GM12878 (cell line): Measurements from ENCODE around the gene GPR17. TPM values are rescaled to one million over a fixed set of nuclear protein-coding genes. Genes with fewer than 3 reads are reported as not detected.

Source experiments
- ATAC-seq: fragments of 200-7000 bp; cut with Tn5 transposase; 3 replicates; pipeline ENCODE4 v1.9.1; 2020; ENCODE audit warnings: mild to moderate bottlenecking, moderate library complexity
- BruUV-seq: library from RNA; stranded (reverse); fragments of 400-500 nt; replicated peaks from 2 replicates; lab custom pipeline; 2021; lab: Mats Ljungman, UMichigan
- CTCF ChIA-PET: fragments of 300-600 bp; sonication (Branson Sonifier 250); formaldehyde crosslinking; extraction: SDS; loops from one replicate; lab custom pipeline; 2021; ENCODE audit warnings: inconsistent platforms; lab: Yijun Ruan, JAX
- POLR2A ChIA-PET: fragments of 350-600 bp; formaldehyde crosslinking; extraction: SDS; loops from one replicate; lab custom pipeline; 2021; ENCODE audit warnings: inconsistent platforms; lab: Charles Lee
- RAD21 ChIA-PET: fragments of 300-600 bp; sonication (Branson Sonifier 250); formaldehyde crosslinking; loops from one replicate; lab custom pipeline; 2023; ENCODE audit warnings: antibody characterized with exemption; ENCODE audit not compliant: unreplicated experiment; lab: Charles Lee
- SMC1A ChIA-PET: fragments of 300-600 bp; sonication (Branson Sonifier 250); formaldehyde crosslinking; loops from one replicate; lab custom pipeline; 2023; ENCODE audit not compliant: unreplicated experiment, uncharacterized antibody; lab: Charles Lee
- DNase-seq: peaks from one replicate; pipeline ENCODE4 v3.0.0-alpha.2; 2011; ENCODE audit warnings: low read depth, low spot score
- FAIRE-seq: peaks from 3 replicates; lab custom pipeline; 2011; peaks lifted over from hg19 to GRCh38; lab: Jason Lieb, UNC
- H2AFZ ChIP-seq: 2 replicates; pipeline ENCODE4 v1.6.0; 2011; ENCODE audit warnings: low read depth, low read length, control low read depth; ENCODE audit not compliant: control insufficient read depth
- H3K27ac ChIP-seq: 2 replicates; pipeline ENCODE4 v1.5.1; 2011; ENCODE audit warnings: control low read depth; ENCODE audit not compliant: control insufficient read depth, insufficient read depth
- H3K27me3 ChIP-seq, 2 experiments: replicated peaks in 1 of 2; 2 replicates each; pipeline versions ENCODE4 v1.6.0 to v1.6.1; 2011; ENCODE audit warnings: low read length in 1 of 2; ENCODE audit not compliant: control insufficient read depth in 2 of 2, insufficient read depth in 2 of 2
- H3K36me3 ChIP-seq, 2 experiments: 2 replicates each; pipeline ENCODE4 v1.5.1; 2011; ENCODE audit warnings: low read length in 1 of 2; ENCODE audit not compliant: control insufficient read depth in 2 of 2, insufficient read depth in 2 of 2
- H3K4me1 ChIP-seq: 2 replicates; pipeline ENCODE4 v1.6.1; 2011; ENCODE audit warnings: mild to moderate bottlenecking, low read length, moderate library complexity, mixed read lengths; ENCODE audit not compliant: control insufficient read depth, insufficient read depth
- H3K4me2 ChIP-seq: 2 replicates; pipeline ENCODE4 v1.6.0; 2011; ENCODE audit warnings: control low read depth; ENCODE audit not compliant: control insufficient read depth, insufficient read depth
- H3K4me3 ChIP-seq: fragments of 200-600 bp; sonication (generic); 2 replicates; pipeline ENCODE4 v1.5.1; 2016
- H3K79me2 ChIP-seq: 2 replicates; pipeline ENCODE4 v1.6.0; 2011; ENCODE audit warnings: low read length; ENCODE audit not compliant: control insufficient read depth, insufficient read depth
- H3K9ac ChIP-seq: 2 replicates; pipeline ENCODE4 v1.8.0; 2011; ENCODE audit warnings: low read length, control low read depth, mixed read lengths; ENCODE audit not compliant: control insufficient read depth, insufficient read depth
- H3K9me3 ChIP-seq: replicated peaks from 3 replicates; pipeline ENCODE4 v1.5.1; 2011; ENCODE audit warnings: mild to moderate bottlenecking, low read length; ENCODE audit not compliant: control insufficient read depth, insufficient read depth
- H4K20me1 ChIP-seq: 2 replicates; pipeline ENCODE4 v1.6.0; 2011; ENCODE audit not compliant: control insufficient read depth, insufficient read depth
- ATF3 ChIP-seq: IDR thresholded peaks from 2 replicates; pipeline ENCODE4 v1.6.1; 2011; ENCODE audit warnings: low read depth, mild to moderate bottlenecking, low read length, moderate library complexity, borderline replicate concordance; ENCODE audit errors: extremely low read depth
- ATF7 ChIP-seq: fragments of 450-650 bp; IDR thresholded peaks from 2 replicates; pipeline ENCODE4 v1.6.1; 2016; ENCODE audit warnings: low read depth, mild to moderate bottlenecking
- BACH1 ChIP-seq: fragments of 450-650 bp; IDR thresholded peaks from 2 replicates; pipeline ENCODE4 v1.6.1; 2017; ENCODE audit warnings: mild to moderate bottlenecking, borderline replicate concordance
- BCL3 ChIP-seq: IDR thresholded peaks from 2 replicates; pipeline ENCODE4 v1.6.1; 2011; ENCODE audit warnings: borderline replicate concordance, low read depth, mild to moderate bottlenecking, moderate library complexity, low read length; ENCODE audit not compliant: insufficient read depth, poor library complexity, severe bottlenecking
- CHD2 ChIP-seq: IDR thresholded peaks from 2 replicates; pipeline ENCODE4 v1.6.1; 2011; ENCODE audit warnings: low read depth, low read length, improper control_type of control experiment, borderline replicate concordance
- EED ChIP-seq: sonication (generic); IDR thresholded peaks from 2 replicates; pipeline ENCODE4 v1.6.1; 2016; ENCODE audit warnings: antibody characterized with exemption, low read depth
- FOXM1 ChIP-seq: IDR thresholded peaks from 2 replicates; pipeline ENCODE4 v1.6.1; 2012; ENCODE audit warnings: low read depth, mild to moderate bottlenecking, inconsistent platforms, low read length, moderate library complexity
- IRF3 ChIP-seq: fragments of 450-650 bp; IDR thresholded peaks from 2 replicates; pipeline ENCODE4 v1.6.1; 2014; ENCODE audit warnings: mild to moderate bottlenecking
- KDM1A ChIP-seq: fragments of 200-600 bp; sonication (generic); IDR thresholded peaks from 2 replicates; pipeline ENCODE4 v1.6.1; 2016; ENCODE audit warnings: borderline replicate concordance
- MEF2B ChIP-seq: fragments of 450-650 bp; IDR thresholded peaks from 2 replicates; pipeline ENCODE4 v1.6.1; 2018; ENCODE audit warnings: mild to moderate bottlenecking, moderate library complexity; ENCODE audit not compliant: partially characterized antibody, poor library complexity, severe bottlenecking
- MYB ChIP-seq: fragments of 150-350 bp; IDR thresholded peaks from 2 replicates; pipeline ENCODE4 v1.6.1; 2014; ENCODE audit warnings: mild to moderate bottlenecking, low read depth, low read length, borderline replicate concordance
- POU2F2 ChIP-seq: IDR thresholded peaks from 3 replicates; pipeline ENCODE4 v1.6.1; 2011; ENCODE audit warnings: low read depth, mild to moderate bottlenecking, low read length, borderline replicate concordance
- RB1 ChIP-seq: fragments of 450-650 bp; formaldehyde crosslinking; IDR thresholded peaks from 2 replicates; pipeline ENCODE4 v1.6.1; 2017; ENCODE audit warnings: mild to moderate bottlenecking, borderline replicate concordance
- SMAD1 ChIP-seq: fragments of 450-650 bp; IDR thresholded peaks from 2 replicates; pipeline ENCODE4 v1.6.1; 2018; ENCODE audit warnings: mild to moderate bottlenecking, low read depth; ENCODE audit not compliant: partially characterized antibody
- WRNIP1 ChIP-seq: IDR thresholded peaks from 2 replicates; pipeline ENCODE4 v1.6.1; 2011; ENCODE audit warnings: low read depth, low read length, improper control_type of control experiment, borderline replicate concordance
- ZNF622 ChIP-seq: fragments of 450-650 bp; IDR thresholded peaks from 2 replicates; pipeline ENCODE4 v1.6.1; 2017; ENCODE audit warnings: mild to moderate bottlenecking, inconsistent platforms
- ZNF687 ChIP-seq: fragments of 450-650 bp; IDR thresholded peaks from 2 replicates; pipeline ENCODE4 v1.6.1; 2017; ENCODE audit warnings: mild to moderate bottlenecking, moderate library complexity
- whole genome bisulfite sequencing: methylation state at CpG from one replicate; pipeline ENCODE4 v1.1.6; 2016; ENCODE audit warnings: low lambda C conversion rate; ENCODE audit not compliant: insufficient replicate concordance, insufficient coverage; ENCODE audit errors: missing lambda C conversion rate; 5-methylcytosine and 5-hydroxymethylcytosine counted together
- in situ Hi-C: fragments of 300-500 bp; cut with MboI; formaldehyde crosslinking; loops from 9 replicates; pipeline ENCODE4 v1.14.3; 2018; ENCODE audit warnings: mixed read lengths
- intact Hi-C: fragments of 100-400 bp; cut with micrococcal nuclease; formaldehyde crosslinking; loops from one replicate; pipeline ENCODE4 v1.14.2; 2022; ENCODE audit not compliant: unreplicated experiment
- polyA plus RNA-seq, 11 experiments: library from polyadenylated mRNA; depleted of rRNA in 4 of 11; unstranded in 6 of 11; stranded (reverse) in 5 of 11; fragments of >200 nt; fragmentation: Nextera tagmentation in 4 of 11; fragmentation: Illumina TruSeq in 1 of 11; extraction: Ambion mirVana in 4 of 11; extraction: Trizol in 1 of 11; gene quantifications; 1 replicate in 1 of 11; 2 replicates in 10 of 11; pipeline versions ENCODE4 v1.2.1 to v1.2.3, GENCODE V29; 2011 to 2016; ENCODE audit warnings: inconsistent platforms in 2 of 11, missing spikeins in 2 of 11, low read depth in 1 of 11
- total RNA-seq, 4 experiments: library from RNA; depleted of rRNA in 3 of 4; stranded (reverse); fragments of >200 nt in 3 of 4; fragmentation: Illumina TruSeq in 1 of 4; extraction: Trizol in 1 of 4; gene quantifications; 2 replicates each; pipeline versions ENCODE4 v1.2.1 to v1.2.3, GENCODE V29; 2013 to 2021

GPR17 gene
- total and polyA plus RNA-seq, 10 of the 15 experiments (the other 5 are each of a cell fraction or from before 2014, with no cell fraction given): not detected

GRCh38 chr2:127655209-127656073 is 9.5 kb downstream of the GPR17 start:
- ATAC-seq (no peak), DNase-seq (no peak), FAIRE-seq (no peak)
- Histone ChIP-seq H3K79me2 (no peaks in the 10 kb centered on the region), H3K4me2 (no peak overlapping the region), H2AFZ (no peak overlapping the region), H3K36me3 (no peaks in the 10 kb centered on the region), H3K27ac (no peak overlapping the region), H3K9ac (no peak overlapping the region), H3K4me1 (no peaks in the 10 kb centered on the region), H3K9me3 (no peaks in the 10 kb centered on the region), H4K20me1 (no peaks in the 10 kb centered on the region), H3K4me3 (no peak overlapping the region), H3K27me3 (no peaks in the 10 kb centered on the region)
- BruUV-seq: no TSS peak
- 48% methylated on average over 16 of the region's 16 CpGs for WGBS
- CTCF ChIA-PET: interaction anchor here (1.2 to 1.6 kb wide), 3 partner anchors 11 to 65 kb away, joined by 3 to 4 read pairs (median 3); no protein-coding TSS in a partner anchor
- intact Hi-C loops: no loop called here
- POLR2A ChIA-PET: no interaction called here
- RAD21 ChIA-PET: interaction anchor here (1.0 kb wide), 1 partner anchor 15 kb away, joined by 3 read pairs; no protein-coding TSS in a partner anchor
- in situ Hi-C loops: no loop called here
- SMC1A ChIA-PET: no interaction called here
- TF ChIP-seq FOXM1 (no peak), MEF2B (no peak), KDM1A (no peak), ZNF622 (no peak), POU2F2 (no peak), EED (no peak), ATF3 (no peak), ATF7 (no peak), CHD2 (no peak), RB1 (no peak), BCL3 (no peak), IRF3 (no peak), SMAD1 (no peak), MYB (no peak), BACH1 (no peak), WRNIP1 (no peak), ZNF687 (no peak)
